Measurements from ENCODE around the gene PTPRG. TPM values are rescaled to one million over a fixed set of nuclear protein-coding genes. Genes with fewer than 3 reads are reported as not detected.

The PTPRG gene
- total and polyA plus RNA-seq, 2 donors (not counting 1 experiment from before 2014, with no cell fraction given): 67.0 to 97.9 TPM

DNA sequence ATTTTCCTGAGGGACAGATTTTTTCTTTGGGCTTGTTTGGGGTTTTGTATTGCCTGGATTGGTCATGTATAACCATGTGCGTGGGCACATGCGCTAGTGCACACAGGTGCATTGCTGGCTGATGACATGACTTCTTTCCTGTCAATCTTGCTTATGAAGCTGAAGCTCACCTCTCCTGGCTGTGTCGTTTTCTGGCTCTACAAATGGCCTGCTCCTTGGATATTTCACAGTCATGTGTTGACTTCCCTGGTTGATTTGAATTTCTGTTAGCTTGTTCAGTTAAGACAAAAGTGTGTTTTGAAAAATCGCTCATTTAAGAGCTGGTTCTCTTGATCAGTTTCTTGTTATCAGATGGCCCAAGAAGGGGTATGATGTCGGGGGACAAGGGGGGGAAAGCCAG is 11.5 kb downstream of the PTPRG start:
- H3K4me1 ChIP-seq (ENCODE audit: control insufficient read depth, extremely low read depth, insufficient read depth, low read length): peaks cover 9% of the 10 kb centered on the region
- no peak overlapping the region for H3K9ac ChIP-seq (ENCODE audit: insufficient read depth, low read length)
- TF ChIP-seq, protein P1, sequence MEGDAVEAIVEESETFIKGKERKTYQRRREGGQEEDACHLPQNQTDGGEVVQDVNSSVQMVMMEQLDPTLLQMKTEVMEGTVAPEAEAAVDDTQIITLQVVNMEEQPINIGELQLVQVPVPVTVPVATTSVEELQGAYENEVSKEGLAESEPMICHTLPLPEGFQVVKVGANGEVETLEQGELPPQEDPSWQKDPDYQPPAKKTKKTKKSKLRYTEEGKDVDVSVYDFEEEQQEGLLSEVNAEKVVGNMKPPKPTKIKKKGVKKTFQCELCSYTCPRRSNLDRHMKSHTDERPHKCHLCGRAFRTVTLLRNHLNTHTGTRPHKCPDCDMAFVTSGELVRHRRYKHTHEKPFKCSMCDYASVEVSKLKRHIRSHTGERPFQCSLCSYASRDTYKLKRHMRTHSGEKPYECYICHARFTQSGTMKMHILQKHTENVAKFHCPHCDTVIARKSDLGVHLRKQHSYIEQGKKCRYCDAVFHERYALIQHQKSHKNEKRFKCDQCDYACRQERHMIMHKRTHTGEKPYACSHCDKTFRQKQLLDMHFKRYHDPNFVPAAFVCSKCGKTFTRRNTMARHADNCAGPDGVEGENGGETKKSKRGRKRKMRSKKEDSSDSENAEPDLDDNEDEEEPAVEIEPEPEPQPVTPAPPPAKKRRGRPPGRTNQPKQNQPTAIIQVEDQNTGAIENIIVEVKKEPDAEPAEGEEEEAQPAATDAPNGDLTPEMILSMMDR (conservative IDR thresholded peaks at IDR 0.05 in 1 of 2, IDR thresholded peaks at IDR 0.05 in 1 of 2; ENCODE audit: low read depth in 1 of 2, low read length in 2 of 2): no peak
- no peak for TF ChIP-seq EZH2 (IDR thresholded peaks at IDR 0.05; ENCODE audit: low read length, missing control alignments)
- H4K20me1 ChIP-seq (ENCODE audit: control insufficient read depth, extremely low read depth, insufficient read depth, low read length): no peaks in the 10 kb centered on the region
- H3K36me3 ChIP-seq (ENCODE audit: control insufficient read depth, insufficient read depth, low read length): no peaks in the 10 kb centered on the region
- DNase-seq (ENCODE audit: low read depth in 2 of 2): no peak
- no peak overlapping the region for H2AFZ ChIP-seq (ENCODE audit: low read length)
- H3K27me3 ChIP-seq (ENCODE audit: control insufficient read depth, insufficient read depth, low read length): no peaks in the 10 kb centered on the region
- no peak overlapping the region for H3K4me3 ChIP-seq (replicated peaks in 1 of 4; ENCODE audit: control extremely low read depth in 1 of 4, insufficient read depth in 1 of 4, low read depth in 3 of 4, low read length in 4 of 4)
- no peaks in the 10 kb centered on the region for H3K9me3 ChIP-seq (ENCODE audit: control insufficient read depth, insufficient read depth, low read depth, low read length)
- H3K4me2 ChIP-seq (ENCODE audit: extremely low read depth, insufficient read depth, low read length): no peak overlapping the region
- peaks cover 44% of the 10 kb centered on the region for H3K79me2 ChIP-seq (ENCODE audit: control insufficient read depth, insufficient read depth, low read length)
- H3K27ac ChIP-seq (ENCODE audit: insufficient read depth, low read length): no peak overlapping the region

DNA sequence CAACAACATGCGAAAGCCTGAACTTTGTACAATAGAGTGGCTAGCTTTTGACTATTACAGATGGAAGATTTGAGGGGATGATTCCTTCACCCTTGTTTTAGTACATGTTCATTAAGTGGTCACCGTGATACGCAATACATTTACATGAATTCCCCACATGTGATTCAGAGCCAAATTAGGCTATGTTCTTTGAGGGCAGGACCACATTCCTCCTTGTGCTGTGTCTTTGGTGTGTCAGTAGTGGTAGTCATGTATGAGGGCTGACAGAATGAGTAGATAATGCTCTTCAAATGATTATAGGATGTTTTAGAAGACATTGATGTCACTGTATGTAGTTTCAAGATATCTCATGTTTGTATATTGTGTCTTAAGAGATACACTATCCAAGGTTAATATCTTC is 12.1 kb downstream of the PTPRG start:
- Histone ChIP-seq H3K4me3 (replicated peaks in 1 of 4; ENCODE audit: control extremely low read depth in 1 of 4, insufficient read depth in 1 of 4, low read depth in 3 of 4, low read length in 4 of 4) (no peak overlapping the region), H2AFZ (ENCODE audit: low read length) (no peak overlapping the region), H3K4me2 (ENCODE audit: extremely low read depth, insufficient read depth, low read length) (no peak overlapping the region), H3K27me3 (ENCODE audit: control insufficient read depth, insufficient read depth, low read length) (no peaks in the 10 kb centered on the region), H3K9ac (ENCODE audit: insufficient read depth, low read length) (no peak overlapping the region), H3K79me2 (ENCODE audit: control insufficient read depth, insufficient read depth, low read length) (peaks cover 43% of the 10 kb centered on the region), H3K9me3 (ENCODE audit: control insufficient read depth, insufficient read depth, low read depth, low read length) (no peaks in the 10 kb centered on the region), H3K27ac (ENCODE audit: insufficient read depth, low read length) (no peak overlapping the region), H4K20me1 (ENCODE audit: control insufficient read depth, extremely low read depth, insufficient read depth, low read length) (no peaks in the 10 kb centered on the region), H3K36me3 (ENCODE audit: control insufficient read depth, insufficient read depth, low read length) (no peaks in the 10 kb centered on the region), H3K4me1 (ENCODE audit: control insufficient read depth, extremely low read depth, insufficient read depth, low read length) (peaks cover 9% of the 10 kb centered on the region)
- peak; percentile 45 to 67 for DNase-seq (ENCODE audit: low read depth in 2 of 2)
- TF ChIP-seq EZH2 (IDR thresholded peaks at IDR 0.05; ENCODE audit: low read length, missing control alignments): no peak
- TF ChIP-seq, protein P1 (conservative IDR thresholded peaks at IDR 0.05 in 1 of 2, IDR thresholded peaks at IDR 0.05 in 1 of 2; ENCODE audit: low read depth in 1 of 2, low read length in 2 of 2): no peak

DNA sequence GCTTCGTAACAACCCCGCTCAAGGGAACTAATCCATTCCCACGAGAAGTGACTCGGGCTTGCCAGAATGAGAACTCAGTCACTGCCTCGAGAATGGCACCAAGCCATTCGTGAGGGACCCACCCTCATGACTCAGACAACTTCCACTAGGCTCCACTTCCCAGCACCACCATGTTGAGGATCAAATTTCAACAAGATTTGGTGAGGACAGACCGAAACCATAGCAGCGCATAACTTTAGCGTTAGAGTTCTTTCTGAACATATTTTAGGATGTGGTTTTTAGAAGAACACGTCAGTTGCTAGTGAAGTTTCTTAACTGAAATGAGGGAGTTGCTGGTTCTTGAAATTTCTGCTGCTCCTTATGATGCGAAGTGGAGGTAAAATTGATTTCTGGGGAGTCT is 13.5 kb downstream of the PTPRG start:
- Histone ChIP-seq H3K4me3 (replicated peaks in 1 of 4; ENCODE audit: control extremely low read depth in 1 of 4, insufficient read depth in 1 of 4, low read depth in 3 of 4, low read length in 4 of 4) (peak overlapping the region in 1 of 4 experiments; percentile 25), H2AFZ (ENCODE audit: low read length) (no peak overlapping the region), H3K27ac (ENCODE audit: insufficient read depth, low read length) (peak overlapping the region; percentile 67), H3K9me3 (ENCODE audit: control insufficient read depth, insufficient read depth, low read depth, low read length) (no peaks in the 10 kb centered on the region), H3K79me2 (ENCODE audit: control insufficient read depth, insufficient read depth, low read length) (peaks cover 47% of the 10 kb centered on the region), H3K4me2 (ENCODE audit: extremely low read depth, insufficient read depth, low read length) (peak overlapping the region; percentile 18), H4K20me1 (ENCODE audit: control insufficient read depth, extremely low read depth, insufficient read depth, low read length) (no peaks in the 10 kb centered on the region), H3K36me3 (ENCODE audit: control insufficient read depth, insufficient read depth, low read length) (no peaks in the 10 kb centered on the region), H3K27me3 (ENCODE audit: control insufficient read depth, insufficient read depth, low read length) (no peaks in the 10 kb centered on the region), H3K9ac (ENCODE audit: insufficient read depth, low read length) (no peak overlapping the region), H3K4me1 (ENCODE audit: control insufficient read depth, extremely low read depth, insufficient read depth, low read length) (peaks cover 9% of the 10 kb centered on the region)
- TF ChIP-seq, protein P1 (conservative IDR thresholded peaks at IDR 0.05 in 1 of 2, IDR thresholded peaks at IDR 0.05 in 1 of 2; ENCODE audit: low read depth in 1 of 2, low read length in 2 of 2): no peak
- peak; percentile 99 to 100 for DNase-seq (ENCODE audit: low read depth in 2 of 2)
